SU-DHL-6 (cell line): Measurements from ENCODE around the gene RBKS.

Source experiments
- H2AFZ ChIP-seq: fragments of 200-600 bp; sonication (generic); 2 replicates; pipeline ENCODE4 v1.6.1; 2014; ENCODE audit warnings: low read depth, mild to moderate bottlenecking, moderate library complexity, mixed read lengths, antibody characterized with exemption, low read length; ENCODE audit not compliant: severe bottlenecking
- H3F3A ChIP-seq: fragments of 200-600 bp; shearing (Covaris generic); 2 replicates; pipeline ENCODE4 v1.6.0; 2016; ENCODE audit warnings: antibody characterized with exemption, mild to moderate bottlenecking; ENCODE audit not compliant: insufficient read depth
- H3K27ac ChIP-seq: fragments of 200-600 bp; sonication (generic); 2 replicates; pipeline ENCODE4 v1.5.1; 2016; ENCODE audit warnings: low read depth, mild to moderate bottlenecking, low read length, moderate library complexity, mixed read lengths
- H3K27me3 ChIP-seq: fragments of 200-600 bp; sonication (generic), shearing (Covaris generic); 2 replicates; pipeline ENCODE4 v1.6.0; 2014; ENCODE audit warnings: mild to moderate bottlenecking, low read length
- H3K36me3 ChIP-seq: fragments of 200-600 bp; sonication (generic); 2 replicates; pipeline ENCODE4 v1.6.1; 2014; ENCODE audit warnings: mild to moderate bottlenecking, low read length, mixed read lengths
- H3K4me2 ChIP-seq: fragments of 300-600, 200-600 bp; shearing (Covaris generic), sonication (generic); 2 replicates; pipeline ENCODE4 v1.6.0; 2014; ENCODE audit warnings: low read length, low read depth, mild to moderate bottlenecking; ENCODE audit not compliant: poor library complexity, severe bottlenecking
- H3K4me3 ChIP-seq: fragments of 200-600 bp; sonication (generic); 2 replicates; pipeline ENCODE4 v1.5.1; 2014; ENCODE audit warnings: antibody characterized with exemption, low read length, mild to moderate bottlenecking, mixed read lengths; ENCODE audit not compliant: insufficient read depth, poor library complexity, severe bottlenecking
- H3K79me2 ChIP-seq: fragments of 200-600 bp; sonication (generic); 2 replicates; pipeline ENCODE4 v1.6.1; 2014; ENCODE audit warnings: mild to moderate bottlenecking, low read length, moderate library complexity; ENCODE audit not compliant: insufficient read depth
- H3K9ac ChIP-seq: fragments of 200-600 bp; sonication (generic); 2 replicates; pipeline ENCODE4 v1.7.0; 2014; ENCODE audit warnings: mild to moderate bottlenecking, low read length
- H3K9me2 ChIP-seq: fragments of 200-600 bp; sonication (generic); replicated peaks from 2 replicates; pipeline ENCODE4 v1.6.1; 2014; ENCODE audit warnings: low read length; ENCODE audit not compliant: insufficient read depth
- H3K9me3 ChIP-seq: fragments of 200-600 bp; sonication (generic); 2 replicates; pipeline ENCODE4 v1.6.1; 2014; ENCODE audit warnings: low read length, mixed read lengths; ENCODE audit not compliant: insufficient read depth
- H4K20me1 ChIP-seq: fragments of 200-600 bp; sonication (generic); 2 replicates; pipeline ENCODE4 v1.6.1; 2014; ENCODE audit warnings: low read depth, mild to moderate bottlenecking, antibody characterized with exemption, low read length, moderate library complexity, mixed read lengths
- EZH2phosphoT487 ChIP-seq: fragments of 200-600 bp; sonication (generic), shearing (Covaris generic); conservative IDR thresholded peaks from 2 replicates; pipeline ENCODE4 v1.6.1; 2018; ENCODE audit warnings: mild to moderate bottlenecking, antibody characterized with exemption, low read length, moderate library complexity, mixed read lengths
- TF ChIP-seq, protein P1 (sequence below): fragments of 200-600 bp; sonication (generic); IDR thresholded peaks from one replicate; pipeline ENCODE4 v1.5.1; 2017; ENCODE audit warnings: antibody characterized with exemption, mild to moderate bottlenecking, low read length, moderate library complexity; ENCODE audit not compliant: insufficient read depth, poor library complexity, severe bottlenecking

The RBKS gene

DNA sequence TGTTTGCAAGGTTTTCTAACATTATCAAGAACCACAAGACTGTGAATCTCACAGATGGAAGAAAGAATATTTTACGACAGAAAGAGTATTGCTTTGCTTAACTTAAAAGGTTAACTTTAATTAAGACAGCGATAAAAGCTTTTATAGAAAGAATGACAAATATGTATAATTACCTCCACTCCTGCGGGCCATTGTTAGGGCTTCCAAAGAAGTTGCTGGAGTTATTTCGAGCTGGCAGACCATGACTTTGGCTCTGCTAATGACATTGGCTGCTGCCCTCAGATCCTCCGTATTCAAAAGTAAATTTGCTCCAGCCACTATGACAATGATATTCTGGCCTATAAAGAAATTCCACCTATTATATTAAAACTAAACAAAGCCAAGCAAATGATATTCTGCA lies 47.3 kb downstream of the RBKS start:
- no peak for TF ChIP-seq EZH2phosphoT487
- TF ChIP-seq, protein P1, sequence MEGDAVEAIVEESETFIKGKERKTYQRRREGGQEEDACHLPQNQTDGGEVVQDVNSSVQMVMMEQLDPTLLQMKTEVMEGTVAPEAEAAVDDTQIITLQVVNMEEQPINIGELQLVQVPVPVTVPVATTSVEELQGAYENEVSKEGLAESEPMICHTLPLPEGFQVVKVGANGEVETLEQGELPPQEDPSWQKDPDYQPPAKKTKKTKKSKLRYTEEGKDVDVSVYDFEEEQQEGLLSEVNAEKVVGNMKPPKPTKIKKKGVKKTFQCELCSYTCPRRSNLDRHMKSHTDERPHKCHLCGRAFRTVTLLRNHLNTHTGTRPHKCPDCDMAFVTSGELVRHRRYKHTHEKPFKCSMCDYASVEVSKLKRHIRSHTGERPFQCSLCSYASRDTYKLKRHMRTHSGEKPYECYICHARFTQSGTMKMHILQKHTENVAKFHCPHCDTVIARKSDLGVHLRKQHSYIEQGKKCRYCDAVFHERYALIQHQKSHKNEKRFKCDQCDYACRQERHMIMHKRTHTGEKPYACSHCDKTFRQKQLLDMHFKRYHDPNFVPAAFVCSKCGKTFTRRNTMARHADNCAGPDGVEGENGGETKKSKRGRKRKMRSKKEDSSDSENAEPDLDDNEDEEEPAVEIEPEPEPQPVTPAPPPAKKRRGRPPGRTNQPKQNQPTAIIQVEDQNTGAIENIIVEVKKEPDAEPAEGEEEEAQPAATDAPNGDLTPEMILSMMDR, result no peak
- H3K9me3 ChIP-seq, result no peaks in the 10 kb centered on the region
- no peak overlapping the region for H3K27ac ChIP-seq
- H3F3A ChIP-seq, result no peaks in the 10 kb centered on the region
- no peak overlapping the region for H2AFZ ChIP-seq
- no peak overlapping the region for H3K9ac ChIP-seq
- H3K9me2 ChIP-seq, result no peaks in the 10 kb centered on the region
- no peaks in the 10 kb centered on the region for H3K36me3 ChIP-seq
- H3K79me2 ChIP-seq, result no peaks in the 10 kb centered on the region
- no peak overlapping the region for H3K4me2 ChIP-seq
- H3K27me3 ChIP-seq, result no peaks in the 10 kb centered on the region
- H3K4me3 ChIP-seq, result no peak overlapping the region
- H4K20me1 ChIP-seq, result no peaks in the 10 kb centered on the region

DNA sequence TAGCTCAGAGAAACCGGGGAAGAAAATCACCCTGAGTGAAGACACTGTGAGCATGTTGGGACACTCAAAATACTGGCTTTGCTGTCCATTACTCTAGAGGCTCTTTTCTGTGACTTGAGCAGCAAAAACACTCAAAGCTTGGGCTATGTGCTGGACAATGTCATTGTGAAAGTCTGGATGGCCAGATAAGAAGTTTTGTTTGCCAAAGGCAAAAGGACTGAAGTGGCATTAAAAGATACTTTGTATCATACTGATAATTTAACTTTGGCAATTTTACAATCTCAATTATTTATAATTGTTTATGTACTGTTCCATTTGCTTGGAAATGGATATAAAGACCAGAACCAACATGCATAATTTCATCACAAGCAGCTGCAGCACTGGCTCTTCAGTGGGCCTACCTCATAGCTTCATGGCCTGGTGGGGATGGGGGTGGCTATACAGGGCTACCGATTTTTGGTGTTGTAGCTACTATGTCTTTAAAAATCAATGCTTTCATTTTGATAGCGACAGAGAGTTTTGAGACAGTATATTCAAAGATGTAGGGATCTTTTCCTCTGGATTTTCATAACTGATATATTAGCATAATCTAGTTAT lies 51.1 kb downstream of the RBKS start:
- H3K36me3 ChIP-seq, result no peaks in the 10 kb centered on the region
- no peaks in the 10 kb centered on the region for H3K79me2 ChIP-seq
- H3K4me3 ChIP-seq, result no peak overlapping the region
- no peak for TF ChIP-seq EZH2phosphoT487
- TF ChIP-seq, protein P1, result no peak
- no peaks in the 10 kb centered on the region for H4K20me1 ChIP-seq
- no peaks in the 10 kb centered on the region for H3K27me3 ChIP-seq
- H3K27ac ChIP-seq, result no peak overlapping the region
- no peaks in the 10 kb centered on the region for H3K9me2 ChIP-seq
- no peak overlapping the region for H2AFZ ChIP-seq
- no peak overlapping the region for H3K9ac ChIP-seq
- H3K4me2 ChIP-seq, result no peak overlapping the region
- no peaks in the 10 kb centered on the region for H3K9me3 ChIP-seq
- H3F3A ChIP-seq, result no peaks in the 10 kb centered on the region

DNA sequence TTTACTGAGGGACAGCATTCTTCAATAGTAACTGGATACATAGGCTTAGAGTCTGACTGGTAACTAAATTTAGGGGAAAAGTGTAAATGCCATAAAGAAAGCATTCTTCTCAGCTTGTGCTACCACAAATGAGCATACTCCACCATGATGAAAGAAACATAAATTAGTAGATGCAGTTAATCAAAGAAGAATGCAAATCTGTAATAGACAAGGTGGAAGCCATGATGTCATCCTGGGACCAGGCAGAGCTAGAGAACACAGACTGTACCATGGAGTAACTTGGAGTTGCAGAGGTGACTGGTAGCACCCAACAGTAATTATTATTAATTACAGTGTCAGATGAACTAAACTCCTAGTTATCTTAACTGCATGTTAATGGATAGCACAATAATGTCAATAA lies 51.7 kb downstream of the RBKS start:
- Histone ChIP-seq H4K20me1 (no peaks in the 10 kb centered on the region), H2AFZ (no peak overlapping the region), H3F3A (no peaks in the 10 kb centered on the region), H3K9me2 (no peaks in the 10 kb centered on the region), H3K36me3 (no peaks in the 10 kb centered on the region), H3K79me2 (no peaks in the 10 kb centered on the region), H3K9ac (no peak overlapping the region), H3K27me3 (no peaks in the 10 kb centered on the region), H3K27ac (no peak overlapping the region), H3K9me3 (no peaks in the 10 kb centered on the region), H3K4me3 (no peak overlapping the region), H3K4me2 (no peak overlapping the region)
- no peak for TF ChIP-seq EZH2phosphoT487
- TF ChIP-seq, protein P1, result no peak
